H1 (cell line): ENCODE results near the gene ZNF541. TPM values are rescaled to one million over a fixed set of nuclear protein-coding genes. Genes with fewer than 3 reads are reported as not detected.

Experiments
- BACH1 ChIP-seq: IDR thresholded peaks from 2 replicates; pipeline ENCODE4 v1.6.1; 2012; ENCODE audit warnings: low read length, improper control_type of control experiment
- CHD2 ChIP-seq: IDR thresholded peaks from 2 replicates; pipeline ENCODE4 v1.6.1; 2012; ENCODE audit warnings: low read length, improper control_type of control experiment
- HDAC2 ChIP-seq, 2 experiments: fragments of 300-600 bp in 1 of 2; sonication (generic) in 1 of 2; IDR thresholded peaks; 2 replicates each; pipeline ENCODE4 v1.6.1; 2011 to 2012; ENCODE audit warnings: low read depth in 2 of 2, low read length in 2 of 2, mild to moderate bottlenecking in 2 of 2, moderate library complexity in 2 of 2, borderline replicate concordance in 1 of 2, inconsistent platforms in 1 of 2
- PHF8 ChIP-seq: fragments of 200-600 bp; sonication (generic); conservative IDR thresholded peaks from 2 replicates; pipeline ENCODE4 v1.7.1; 2012; ENCODE audit warnings: low read depth, mild to moderate bottlenecking, inconsistent platforms, low read length, moderate library complexity
- RXRA ChIP-seq: IDR thresholded peaks from 2 replicates; pipeline ENCODE4 v1.6.1; 2011; ENCODE audit warnings: low read depth, mild to moderate bottlenecking, low read length, moderate library complexity; ENCODE audit not compliant: insufficient read depth
- SUZ12 ChIP-seq: fragments of 200-600 bp; sonication (generic); IDR thresholded peaks from 2 replicates; pipeline ENCODE4 v1.6.1; 2012; ENCODE audit warnings: mild to moderate bottlenecking, inconsistent platforms, low read length, moderate library complexity, mixed read lengths
- ZNF274 ChIP-seq: IDR thresholded peaks from 2 replicates; pipeline ENCODE4 v1.7.0; 2012; ENCODE audit warnings: low read length, borderline replicate concordance; ENCODE audit errors: extremely low read depth
- polyA plus RNA-seq, 7 experiments: library from polyadenylated mRNA; depleted of rRNA in 3 of 7; stranded (reverse) in 5 of 7; unstranded in 2 of 7; fragments of >200 nt in 5 of 7; fragments of 200-250 nt in 2 of 7; gene quantifications; 1 replicate in 5 of 7; 2 replicates in 1 of 7; 4 replicates in 1 of 7; pipeline versions ENCODE4 v1.2.1 to v1.2.3, GENCODE V29; 2011 to 2013; ENCODE audit warnings: missing spikeins in 2 of 7, mixed read lengths in 2 of 7
- small RNA-seq: library from polyadenylated mRNA; stranded (forward); fragments of <200 nt; extraction: miRNeasy Mini kit (QIAGEN cat#:217004); gene quantifications from one replicate; pipeline ENCODE3, GENCODE V24; 2013; ENCODE audit not compliant: insufficient read depth
- total RNA-seq: library from RNA; stranded (reverse); fragmentation: NEBNext Ultra II Directional; extraction: Animal tissue kit (Norgen Biotek cat#: 25700); gene quantifications from 2 replicates; pipeline ENCODE4 v1.2.1, GENCODE V29; 2021

Gene ZNF541
- total and polyA plus RNA-seq, 2 of the 8 experiments (the other 6 are each of a cell fraction or from before 2014, with no cell fraction given): 0.05 TPM; not detected in 1

GRCh38 chr19:47523473-47523872 is 49.5 kb downstream of the ZNF541 start (continued):
- TF ChIP-seq HDAC2 (IDR thresholded peaks at IDR 0.05; ENCODE audit: borderline replicate concordance in 1 of 2, low read depth in 2 of 2, low read length in 2 of 2) (no peak), PHF8 (no peak), ZNF274 (no peak), RXRA (no peak), BACH1 (no peak), SUZ12 (no peak), CHD2 (no peak)

Small RNAs within 50 kb of the gene (small RNA-seq; reads per million reads assigned to genes)
- gene RN7SL322P: not detected

Other genes with a start within 250 kb of the ZNF541 start
- gene C5AR2, start 241.0 kb downstream of the ZNF541 start, total RNA-seq: 0.15 TPM in 1 of 2 replicates, not detected in the other
- 0.06 and 0.08 TPM in 2 replicates for gene C5AR2, start 241.0 kb downstream of the ZNF541 start, polyA plus RNA-seq (2011; rRNA removed)
- gene DHX34, start 223.8 kb downstream of the ZNF541 start, total RNA-seq: 24.1 and 24.3 TPM in 2 replicates
- 17.5 and 27.2 TPM in 2 replicates for gene DHX34, start 223.8 kb downstream of the ZNF541 start, polyA plus RNA-seq (2011; rRNA removed)
- gene MEIS3, start 153.6 kb downstream of the ZNF541 start, total RNA-seq: 27.4 and 28.2 TPM in 2 replicates
- 24.5 and 34.0 TPM in 2 replicates for gene MEIS3, start 153.6 kb downstream of the ZNF541 start, polyA plus RNA-seq (2011; rRNA removed)
- 7.3 and 8.3 TPM in 2 replicates for gene SLC8A2, start 101.3 kb downstream of the ZNF541 start, total RNA-seq
- gene SLC8A2, start 101.3 kb downstream of the ZNF541 start, polyA plus RNA-seq (2011; rRNA removed): 12.4 and 15.7 TPM in 2 replicates
- gene KPTN, start 88.9 kb downstream of the ZNF541 start, total RNA-seq: 23.6 and 28.0 TPM in 2 replicates
- 31.3 and 45.2 TPM in 2 replicates for gene KPTN, start 88.9 kb downstream of the ZNF541 start, polyA plus RNA-seq (2011; rRNA removed)
- gene NAPA, start 58.1 kb downstream of the ZNF541 start, total RNA-seq: 58.3 and 58.5 TPM in 2 replicates
- 78.2 and 101 TPM in 2 replicates for gene NAPA, start 58.1 kb downstream of the ZNF541 start, polyA plus RNA-seq (2011; rRNA removed)
- gene BICRA, start 36.0 kb upstream of the ZNF541 start, total RNA-seq: 29.2 and 30.0 TPM in 2 replicates
- gene BICRA, start 36.0 kb upstream of the ZNF541 start, polyA plus RNA-seq (2011; rRNA removed): 1.5 and 3.8 TPM in 2 replicates
- gene EHD2, start 140.3 kb upstream of the ZNF541 start, total RNA-seq: 13.0 and 14.3 TPM in 2 replicates
- 4.5 and 12.4 TPM in 2 replicates for gene EHD2, start 140.3 kb upstream of the ZNF541 start, polyA plus RNA-seq (2011; rRNA removed)
- gene NOP53, start 172.4 kb upstream of the ZNF541 start, total RNA-seq: 245 and 262 TPM in 2 replicates
- gene NOP53, start 172.4 kb upstream of the ZNF541 start, polyA plus RNA-seq (2011; rRNA removed): 107 and 220 TPM in 2 replicates
- gene SELENOW, start 205.6 kb upstream of the ZNF541 start, total RNA-seq: 361 and 371 TPM in 2 replicates
- gene SELENOW, start 205.6 kb upstream of the ZNF541 start, polyA plus RNA-seq (2011; rRNA removed): 588 and 709 TPM in 2 replicates
- not detected in 2 replicates for gene TPRX1, start 231.4 kb upstream of the ZNF541 start, total RNA-seq
- 0.03 and 0.05 TPM in 2 replicates for gene TPRX1, start 231.4 kb upstream of the ZNF541 start, polyA plus RNA-seq (2011; rRNA removed)
- not detected in 2 replicates for gene CRX, start 248.8 kb upstream of the ZNF541 start, total RNA-seq
- gene CRX, start 248.8 kb upstream of the ZNF541 start, polyA plus RNA-seq (2011; rRNA removed): 0.06 and 0.08 TPM in 2 replicates